Activated CD4-positive, alpha-beta T cell treated with anti-CD3 and anti-CD28 coated beads, Interleukin-2, amount 10 ng/mL, durations not matched to agents 7 days and 5 days (primary cell): ENCODE data around the gene GAP43. TPM values are rescaled to one million over a fixed set of nuclear protein-coding genes. Genes with fewer than 3 reads are reported as not detected.

Source experiments
- CTCF ChIA-PET: fragments of 350-600 bp; sonication (Branson Sonifier 250); formaldehyde crosslinking; loops from one replicate; lab custom pipeline; 2021; ENCODE audit warnings: antibody characterized with exemption; lab: Charles Lee
- POLR2A ChIA-PET: fragments of 350-600 bp; sonication (Branson Sonifier 250); formaldehyde crosslinking; loops from one replicate; lab custom pipeline; 2021; ENCODE audit warnings: antibody characterized with exemption; lab: Charles Lee
- DNase-seq: peaks from one replicate; pipeline ENCODE4 v3.0.0-alpha.2; 2020
- H3K27ac Mint-ChIP-seq: one replicate; pipeline ENCODE4 v1.8.0; 2021; ENCODE audit warnings: mild to moderate bottlenecking, moderate library complexity, mixed read lengths
- H3K27me3 Mint-ChIP-seq: one replicate; pipeline ENCODE4 v1.8.0; 2021; ENCODE audit warnings: mixed read lengths
- H3K36me3 Mint-ChIP-seq: one replicate; pipeline ENCODE4 v1.8.0; 2021; ENCODE audit warnings: low read depth, mixed read lengths
- H3K4me1 Mint-ChIP-seq: one replicate; pipeline ENCODE4 v1.8.0; 2021; ENCODE audit warnings: mixed read lengths
- H3K4me3 Mint-ChIP-seq: one replicate; pipeline ENCODE4 v1.8.0; 2021; ENCODE audit warnings: mild to moderate bottlenecking, moderate library complexity, mixed read lengths
- H3K9me3 Mint-ChIP-seq: one replicate; pipeline ENCODE4 v1.8.0; 2021; ENCODE audit warnings: mixed read lengths
- total RNA-seq, 2 experiments: library from RNA; stranded (reverse); gene quantifications; one replicate each; pipeline ENCODE4 v1.2.3, GENCODE V29; 2021

GAP43 gene
- total RNA-seq, 2 experiments from 2014 or later = not detected

DNA sequence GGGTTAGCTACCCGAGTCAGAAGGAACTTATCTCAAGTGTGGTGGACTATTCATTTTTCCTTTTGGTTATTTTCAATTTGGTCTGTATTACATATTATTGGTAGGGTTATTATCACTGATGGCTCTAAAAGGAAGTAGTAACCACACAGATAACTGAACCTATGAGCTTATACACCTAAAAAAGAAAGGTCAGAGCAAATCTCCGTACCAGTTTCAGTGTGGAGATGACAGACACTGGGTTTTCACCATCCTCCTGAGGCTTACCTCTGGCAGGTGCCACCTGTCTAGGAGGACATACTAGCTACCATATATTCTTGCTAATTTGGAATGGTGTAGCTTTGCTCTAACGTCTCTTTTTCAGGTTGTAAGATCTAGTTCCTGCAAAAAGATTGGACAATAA is 10.2 kb downstream of the GAP43 start:
- no peak for DNase-seq
- H3K36me3 Mint-ChIP-seq = peaks cover under 1% of the 10 kb centered on the region
- H3K27ac Mint-ChIP-seq = no peak overlapping the region
- CTCF ChIA-PET = no interaction called here
- POLR2A ChIA-PET = no interaction called here
- peaks cover under 1% of the 10 kb centered on the region for H3K4me1 Mint-ChIP-seq
- no peak overlapping the region for H3K4me3 Mint-ChIP-seq
- H3K27me3 Mint-ChIP-seq = peaks cover 4% of the 10 kb centered on the region
- H3K9me3 Mint-ChIP-seq = peaks cover 3% of the 10 kb centered on the region

- Mint-ChIP-seq H3K36me3 (peaks cover 2% of the 10 kb centered on the region), H3K9me3 (peaks cover 6% of the 10 kb centered on the region), H3K4me1 (peaks cover 4% of the 10 kb centered on the region), H3K4me3 (no peak overlapping the region), H3K27me3 (peaks cover 4% of the 10 kb centered on the region), H3K27ac (no peak overlapping the region)
- no peak for DNase-seq
- CTCF ChIA-PET = no interaction called here
- POLR2A ChIA-PET = no interaction called here
These were observed 10.7 kb downstream of the GAP43 start for GRCh38 chr3:115634052-115634451.

DNA sequence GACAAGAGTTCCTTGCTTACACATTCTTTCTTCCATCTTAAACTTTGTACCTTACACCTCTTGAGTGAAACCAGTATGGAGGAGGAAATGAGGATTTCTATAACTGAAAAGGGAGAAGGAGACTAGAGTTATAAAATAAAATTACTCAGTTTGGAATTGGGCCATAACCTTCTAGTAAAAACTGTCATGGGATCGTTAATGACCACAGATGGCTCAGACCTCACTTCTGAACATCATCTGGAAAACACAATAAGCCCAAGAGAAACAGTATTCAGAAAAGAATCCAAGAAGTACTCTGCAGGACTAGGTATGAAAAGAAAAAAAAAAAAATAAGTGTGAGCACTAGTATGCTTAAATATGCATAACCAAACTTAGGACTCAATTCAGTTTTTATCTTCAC is 12.1 kb downstream of the GAP43 start:
- Mint-ChIP-seq H3K9me3 (peaks cover 6% of the 10 kb centered on the region), H3K4me3 (no peak overlapping the region), H3K27ac (no peak overlapping the region), H3K4me1 (peaks cover 4% of the 10 kb centered on the region), H3K36me3 (peaks cover 2% of the 10 kb centered on the region), H3K27me3 (peaks cover 5% of the 10 kb centered on the region)
- ChIA-PET POLR2A (no interaction called here), CTCF (interaction anchor here (0.6 to 0.7 kb wide), 2 partner anchors 12 to 39 kb away, joined by 3 to 4 read pairs; partner anchors contain the start of gene GAP43)
- DNase-seq = no peak

- peaks cover 6% of the 10 kb centered on the region for H3K9me3 Mint-ChIP-seq
- POLR2A ChIA-PET = interaction anchor here (0.6 kb wide), 1 partner anchor 20 kb away, joined by 3 read pairs; no protein-coding TSS in a partner anchor
- peaks cover 4% of the 10 kb centered on the region for H3K4me1 Mint-ChIP-seq
- H3K4me3 Mint-ChIP-seq = no peak overlapping the region
- CTCF ChIA-PET = no interaction called here
- H3K27me3 Mint-ChIP-seq = peaks cover 4% of the 10 kb centered on the region
- H3K36me3 Mint-ChIP-seq = peaks cover 2% of the 10 kb centered on the region
- H3K27ac Mint-ChIP-seq = no peak overlapping the region
- DNase-seq = no peak
These were observed 14.9 kb downstream of the GAP43 start for GRCh38 chr3:115638241-115638640.

DNA sequence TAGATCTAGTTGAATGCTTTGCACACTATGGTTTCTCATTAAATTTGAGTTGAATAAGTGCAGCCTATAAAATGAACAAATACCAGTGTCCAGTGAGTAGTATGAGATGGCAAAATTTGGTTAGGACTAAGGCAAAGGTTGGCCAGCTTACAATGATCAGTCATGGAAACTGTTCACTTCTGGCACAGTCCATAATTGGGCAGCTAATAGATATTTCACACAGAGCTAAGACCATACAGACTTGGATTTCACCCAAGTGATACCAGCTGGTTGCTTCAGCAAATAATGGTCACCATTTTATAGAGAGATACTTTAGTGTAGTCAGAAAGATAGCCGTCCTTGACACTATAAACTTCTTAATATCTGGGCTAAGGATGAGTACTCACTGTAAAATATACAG is 15.7 kb downstream of the GAP43 start:
- DNase-seq = no peak
- peaks cover 6% of the 10 kb centered on the region for H3K9me3 Mint-ChIP-seq
- H3K4me1 Mint-ChIP-seq = peaks cover 4% of the 10 kb centered on the region
- CTCF ChIA-PET = no interaction called here
- H3K27ac Mint-ChIP-seq = no peak overlapping the region
- no peak overlapping the region for H3K4me3 Mint-ChIP-seq
- H3K36me3 Mint-ChIP-seq = peaks cover 2% of the 10 kb centered on the region
- peaks cover 8% of the 10 kb centered on the region for H3K27me3 Mint-ChIP-seq
- POLR2A ChIA-PET = interaction anchor here (0.6 kb wide), 1 partner anchor 19 kb away, joined by 3 read pairs; no protein-coding TSS in a partner anchor

DNA sequence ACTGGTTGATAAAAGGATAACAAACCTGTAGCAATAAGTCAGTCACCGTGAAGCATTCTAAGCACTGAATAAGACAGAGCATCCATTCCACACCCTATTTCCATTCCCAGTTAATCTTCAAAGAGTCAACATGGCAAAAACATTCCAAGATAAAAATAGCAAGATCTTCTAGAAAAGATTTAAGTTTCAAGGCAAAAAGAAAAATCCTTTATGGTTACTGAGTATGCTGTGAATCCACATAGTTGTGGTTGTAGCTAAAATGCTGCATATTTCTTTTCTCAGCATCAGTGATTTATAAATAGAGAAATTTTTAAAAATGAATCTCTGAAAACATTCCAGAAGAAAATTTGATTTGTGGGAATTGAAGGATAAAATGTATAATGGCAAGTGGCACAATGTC is 21.1 kb downstream of the GAP43 start:
- Mint-ChIP-seq H3K4me3 (no peak overlapping the region), H3K9me3 (no peaks in the 10 kb centered on the region), H3K4me1 (no peaks in the 10 kb centered on the region), H3K27me3 (peaks cover 17% of the 10 kb centered on the region), H3K36me3 (no peaks in the 10 kb centered on the region), H3K27ac (no peak overlapping the region)
- POLR2A ChIA-PET = no interaction called here
- no peak for DNase-seq
- CTCF ChIA-PET = no interaction called here

- Mint-ChIP-seq H3K27me3 (peaks cover 17% of the 10 kb centered on the region), H3K27ac (no peak overlapping the region), H3K9me3 (no peaks in the 10 kb centered on the region), H3K4me3 (no peak overlapping the region), H3K36me3 (no peaks in the 10 kb centered on the region), H3K4me1 (no peaks in the 10 kb centered on the region)
- CTCF ChIA-PET = no interaction called here
- no peak for DNase-seq
- POLR2A ChIA-PET = no interaction called here
These were observed 22.8 kb downstream of the GAP43 start for GRCh38 chr3:115646027-115646690.

- Mint-ChIP-seq H3K27ac (no peak overlapping the region), H3K4me1 (no peaks in the 10 kb centered on the region)
These were observed 25.2 kb downstream of the GAP43 start for GRCh38 chr3:115648559-115648958.

DNA sequence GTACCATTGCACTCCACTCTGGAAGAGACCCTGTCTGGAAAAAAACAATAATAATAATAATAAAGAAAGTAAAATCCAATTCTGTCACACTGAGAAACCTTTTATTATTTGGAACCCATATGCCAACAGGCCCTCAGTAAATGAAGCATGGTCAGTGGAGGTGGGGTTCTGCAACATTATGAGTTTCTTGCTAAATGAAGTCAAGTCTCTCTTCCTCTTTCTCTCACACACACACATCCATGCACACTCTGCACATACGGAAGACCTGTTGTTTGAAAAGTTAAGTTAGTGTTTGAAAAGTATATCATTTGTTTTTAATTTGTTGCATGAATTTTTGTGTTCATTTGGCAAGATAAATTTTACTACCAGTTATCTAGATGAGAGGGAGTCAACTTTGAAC is 27.8 kb downstream of the GAP43 start:
- Mint-ChIP-seq H3K27me3 (peaks cover 11% of the 10 kb centered on the region), H3K4me3 (no peak overlapping the region), H3K27ac (no peak overlapping the region), H3K9me3 (no peaks in the 10 kb centered on the region), H3K4me1 (peaks cover 2% of the 10 kb centered on the region), H3K36me3 (no peaks in the 10 kb centered on the region)
- ChIA-PET POLR2A (no interaction called here), CTCF (no interaction called here)
- DNase-seq = no peak

More at GRCh38 chr3:115648559-115648958, 25.2 kb downstream of the GAP43 start:
- DNase-seq = no peak
- Mint-ChIP-seq H3K4me3 (no peak overlapping the region), H3K9me3 (no peaks in the 10 kb centered on the region), H3K27me3 (peaks cover 16% of the 10 kb centered on the region), H3K36me3 (no peaks in the 10 kb centered on the region)
- ChIA-PET POLR2A (no interaction called here), CTCF (no interaction called here)

- H3K27me3 Mint-ChIP-seq = peaks cover 8% of the 10 kb centered on the region
- peaks cover 5% of the 10 kb centered on the region for H3K4me1 Mint-ChIP-seq
- no peaks in the 10 kb centered on the region for H3K9me3 Mint-ChIP-seq
- POLR2A ChIA-PET = no interaction called here
- no peak overlapping the region for H3K27ac Mint-ChIP-seq
- H3K36me3 Mint-ChIP-seq = no peaks in the 10 kb centered on the region
- CTCF ChIA-PET = no interaction called here
- H3K4me3 Mint-ChIP-seq = no peak overlapping the region
- no peak for DNase-seq
These were observed 28.3 kb downstream of the GAP43 start for GRCh38 chr3:115651599-115651998.

DNA sequence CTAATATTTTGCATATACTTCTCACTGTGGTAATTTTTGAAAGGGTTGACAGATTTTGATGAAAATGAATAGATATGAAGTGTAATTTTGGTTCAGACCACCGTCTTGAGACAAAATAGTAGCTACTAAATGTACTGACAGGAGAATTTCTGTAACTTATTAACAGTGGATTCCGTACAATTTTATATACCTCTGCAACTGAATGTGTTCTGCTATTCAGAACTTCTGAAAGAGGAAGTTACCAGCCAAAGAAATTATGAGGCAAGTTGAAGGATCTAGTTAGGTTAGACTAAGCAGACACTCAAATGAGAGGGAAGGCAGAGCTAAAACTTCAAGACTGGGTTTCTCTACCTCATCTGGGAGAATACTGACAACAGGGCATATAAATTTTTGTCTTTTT is 29.4 kb downstream of the GAP43 start:
- Mint-ChIP-seq H3K4me3 (no peak overlapping the region), H3K27ac (no peak overlapping the region), H3K9me3 (no peaks in the 10 kb centered on the region), H3K36me3 (no peaks in the 10 kb centered on the region), H3K27me3 (peaks cover 8% of the 10 kb centered on the region), H3K4me1 (peaks cover 14% of the 10 kb centered on the region)
- POLR2A ChIA-PET = no interaction called here
- DNase-seq = no peak
- CTCF ChIA-PET = interaction anchor here (1.4 kb wide), 1 partner anchor 31 kb away, joined by 3 read pairs; no protein-coding TSS in a partner anchor

DNA sequence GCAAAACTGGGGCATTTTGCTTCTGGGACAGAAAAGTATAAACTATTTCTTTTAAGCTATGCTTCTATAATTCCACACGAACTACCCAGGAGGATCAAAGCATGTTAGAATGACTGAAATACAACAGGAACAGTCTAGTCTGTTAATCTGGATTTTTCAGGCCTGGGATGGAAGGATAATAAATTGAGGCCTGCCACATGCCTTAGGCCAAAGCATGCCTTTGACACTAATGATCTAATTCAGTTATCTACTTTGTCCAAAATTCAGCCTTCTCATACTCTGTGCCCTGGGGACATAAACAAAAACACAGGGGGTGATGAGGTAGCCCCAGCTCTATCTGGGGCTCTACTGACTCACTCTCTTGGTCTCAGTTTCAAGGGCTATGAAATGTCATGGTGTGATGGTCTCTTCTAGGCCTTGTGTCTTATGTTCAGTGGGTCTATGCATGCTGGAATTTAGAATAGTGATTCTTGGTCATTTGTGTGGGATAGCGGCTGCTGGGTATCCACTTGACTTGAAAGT is 32.5 kb downstream of the GAP43 start:
- H3K27ac Mint-ChIP-seq = no peak overlapping the region
- H3K4me3 Mint-ChIP-seq = no peak overlapping the region
- no peak for DNase-seq
- peaks cover 35% of the 10 kb centered on the region for H3K4me1 Mint-ChIP-seq
- H3K27me3 Mint-ChIP-seq = peaks cover 2% of the 10 kb centered on the region
- CTCF ChIA-PET = interaction anchor here (0.5 to 2.6 kb wide), 3 partner anchors 10 to 1531 kb away, joined by 3 to 6 read pairs (median 3); no protein-coding TSS in a partner anchor
- H3K36me3 Mint-ChIP-seq = no peaks in the 10 kb centered on the region
- POLR2A ChIA-PET = no interaction called here
- no peaks in the 10 kb centered on the region for H3K9me3 Mint-ChIP-seq

- no peaks in the 10 kb centered on the region for H3K36me3 Mint-ChIP-seq
- H3K4me3 Mint-ChIP-seq = peak overlapping the region; percentile 46
- ChIA-PET POLR2A (no interaction called here), CTCF (interaction anchor here (1.4 to 2.6 kb wide), 2 partner anchors 9 to 127 kb away, joined by 3 to 6 read pairs; no protein-coding TSS in a partner anchor)
- H3K27me3 Mint-ChIP-seq = no peaks in the 10 kb centered on the region
- no peak for DNase-seq
- H3K4me1 Mint-ChIP-seq = peaks cover 35% of the 10 kb centered on the region
- no peaks in the 10 kb centered on the region for H3K9me3 Mint-ChIP-seq
- H3K27ac Mint-ChIP-seq = peak overlapping the region; percentile 66
These were observed 33.9 kb downstream of the GAP43 start for GRCh38 chr3:115657168-115657567.
